GM12878 (cell line): Measurements from ENCODE around the gene GALR3. TPM values are rescaled to one million over a fixed set of nuclear protein-coding genes. Genes with fewer than 3 reads are reported as not detected.

Experiments
- ASH2L ChIP-seq: fragments of 300-600, 200-600 bp; sonication (generic); IDR thresholded peaks from 2 replicates; pipeline ENCODE4 v1.6.1; 2017; ENCODE audit warnings: low read depth, mild to moderate bottlenecking, borderline replicate concordance
- ATF2 ChIP-seq: IDR thresholded peaks from 2 replicates; pipeline ENCODE4 v1.6.1; 2012; ENCODE audit warnings: low read length, inconsistent platforms
- BCL11A ChIP-seq: IDR thresholded peaks from 2 replicates; pipeline ENCODE4 v1.6.1; 2011; ENCODE audit warnings: low read depth, low read length
- CHD1 ChIP-seq: IDR thresholded peaks from 2 replicates; pipeline ENCODE4 v1.6.1; 2012; ENCODE audit warnings: low read depth, low read length, improper control_type of control experiment
- CHD4 ChIP-seq: fragments of 200-600 bp; sonication (generic); IDR thresholded peaks from 2 replicates; pipeline ENCODE4 v1.6.1; 2016; ENCODE audit warnings: mild to moderate bottlenecking
- ETV6 ChIP-seq, 2 experiments: fragments of 450-650 bp in 1 of 2; IDR thresholded peaks in 1 of 2; conservative IDR thresholded peaks in 1 of 2; 2 replicates each; pipeline ENCODE4 v1.6.1; 2014; ENCODE audit warnings: antibody characterized with exemption in 1 of 2, borderline replicate concordance in 1 of 2, low read depth in 1 of 2, mild to moderate bottlenecking in 1 of 2, moderate library complexity in 1 of 2
- EZH2 ChIP-seq: IDR thresholded peaks from 2 replicates; pipeline ENCODE4 v1.6.1; 2012; ENCODE audit warnings: low read depth, mild to moderate bottlenecking, control low read depth, inconsistent platforms, low read length, borderline replicate concordance; ENCODE audit not compliant: control insufficient read depth
- FOXK2 ChIP-seq: fragments of 450-650 bp; IDR thresholded peaks from 2 replicates; pipeline ENCODE4 v1.6.1; 2017; ENCODE audit warnings: mild to moderate bottlenecking, moderate library complexity
- GABPA ChIP-seq: IDR thresholded peaks from 2 replicates; pipeline ENCODE4 v1.6.1; 2014; ENCODE audit warnings: antibody characterized with exemption, low read depth, mild to moderate bottlenecking, inconsistent platforms
- HCFC1 ChIP-seq: fragments of 150-350 bp; IDR thresholded peaks from 2 replicates; pipeline ENCODE4 v1.6.1; 2014; ENCODE audit warnings: low read length
- HDAC2 ChIP-seq: fragments of 200-600 bp; sonication (generic); IDR thresholded peaks from 2 replicates; pipeline ENCODE4 v1.6.1; 2017
- HSF1 ChIP-seq: fragments of 150-350 bp; IDR thresholded peaks from 2 replicates; pipeline ENCODE4 v1.6.1; 2014; ENCODE audit warnings: mild to moderate bottlenecking, low read depth, low read length
- IKZF2 ChIP-seq, 2 experiments: fragments of 450-650 bp; IDR thresholded peaks; 2 replicates each; pipeline ENCODE4 v1.6.1; 2017; ENCODE audit warnings: mild to moderate bottlenecking in 2 of 2, moderate library complexity in 2 of 2
- KDM1A ChIP-seq: fragments of 200-600 bp; sonication (generic); IDR thresholded peaks from 2 replicates; pipeline ENCODE4 v1.6.1; 2016; ENCODE audit warnings: borderline replicate concordance
- LARP7 ChIP-seq: fragments of 450-650 bp; IDR thresholded peaks from 2 replicates; pipeline ENCODE4 v1.6.1; 2017; ENCODE audit warnings: mild to moderate bottlenecking
- MTA2 ChIP-seq: fragments of 450-650 bp; IDR thresholded peaks from 2 replicates; pipeline ENCODE4 v1.6.1; 2016; ENCODE audit warnings: low read depth, mild to moderate bottlenecking, moderate library complexity
- MXI1 ChIP-seq: fragments of 150-350 bp; IDR thresholded peaks from 2 replicates; pipeline ENCODE4 v1.6.1; 2011; ENCODE audit warnings: low read depth, mild to moderate bottlenecking, inconsistent platforms, low read length, improper control_type of control experiment
- NR2C1 ChIP-seq: fragments of 450-650 bp; IDR thresholded peaks from 2 replicates; pipeline ENCODE4 v1.6.1; 2017; ENCODE audit warnings: antibody characterized with exemption, mild to moderate bottlenecking, moderate library complexity
- RB1 ChIP-seq: fragments of 450-650 bp; formaldehyde crosslinking; IDR thresholded peaks from 2 replicates; pipeline ENCODE4 v1.6.1; 2017; ENCODE audit warnings: mild to moderate bottlenecking, borderline replicate concordance
- SIN3A ChIP-seq: IDR thresholded peaks from 2 replicates; pipeline ENCODE4 v1.6.1; 2012; ENCODE audit warnings: low read depth, low read length, improper control_type of control experiment
- SMAD1 ChIP-seq: fragments of 450-650 bp; IDR thresholded peaks from 2 replicates; pipeline ENCODE4 v1.6.1; 2018; ENCODE audit warnings: mild to moderate bottlenecking, low read depth; ENCODE audit not compliant: partially characterized antibody
- SMARCA5 ChIP-seq: fragments of 450-650 bp; IDR thresholded peaks from 2 replicates; pipeline ENCODE4 v1.6.1; 2017; ENCODE audit warnings: mild to moderate bottlenecking
- TAF1 ChIP-seq: IDR thresholded peaks from 2 replicates; pipeline ENCODE4 v1.6.1; 2011; ENCODE audit warnings: mild to moderate bottlenecking, low read depth, low read length, borderline replicate concordance
- TCF12 ChIP-seq: IDR thresholded peaks from 2 replicates; pipeline ENCODE4 v1.6.1; 2011; ENCODE audit warnings: low read depth, mild to moderate bottlenecking, low read length
- YY1 ChIP-seq: IDR thresholded peaks from 2 replicates; pipeline ENCODE4 v1.6.1; 2011; ENCODE audit warnings: low read depth, mild to moderate bottlenecking, low read length
- ZBED1 ChIP-seq: IDR thresholded peaks from 2 replicates; pipeline ENCODE4 v1.6.1; 2016; ENCODE audit warnings: borderline replicate concordance
- ZNF592 ChIP-seq: fragments of 450-650 bp; IDR thresholded peaks from 2 replicates; pipeline ENCODE4 v1.6.1; 2017; ENCODE audit warnings: mild to moderate bottlenecking, moderate library complexity
- polyA plus RNA-seq, 11 experiments: library from polyadenylated mRNA; depleted of rRNA in 4 of 11; unstranded in 6 of 11; stranded (reverse) in 5 of 11; fragments of >200 nt; fragmentation: Nextera tagmentation in 4 of 11; fragmentation: Illumina TruSeq in 1 of 11; extraction: Ambion mirVana in 4 of 11; extraction: Trizol in 1 of 11; gene quantifications; 1 replicate in 1 of 11; 2 replicates in 10 of 11; pipeline versions ENCODE4 v1.2.1 to v1.2.3, GENCODE V29; 2011 to 2016; ENCODE audit warnings: inconsistent platforms in 2 of 11, missing spikeins in 2 of 11, low read depth in 1 of 11
- total RNA-seq, 4 experiments: library from RNA; depleted of rRNA in 3 of 4; stranded (reverse); fragments of >200 nt in 3 of 4; fragmentation: Illumina TruSeq in 1 of 4; extraction: Trizol in 1 of 4; gene quantifications; 2 replicates each; pipeline versions ENCODE4 v1.2.1 to v1.2.3, GENCODE V29; 2013 to 2021

The GALR3 gene
- total and polyA plus RNA-seq, 10 of the 15 experiments (the other 5 are each of a cell fraction or from before 2014, with no cell fraction given): not detected

- TF ChIP-seq HCFC1 (peak; percentile 71), BCL11A (no peak), SMAD1 (no peak), MXI1 (peak; percentile 68; the same call in 1 of the 2 replicates), CHD4 (no peak), MTA2 (no peak), ZBED1 (no peak), ATF2 (no peak), EZH2 (no peak), CHD1 (no peak), KDM1A (no peak), HSF1 (no peak), LARP7 (peak; percentile 34; the same call in 1 of the 2 replicates), RB1 (no peak; the same call in 1 of the 2 replicates), ETV6 (conservative IDR thresholded peaks at IDR 0.05 in 1 of 2, IDR thresholded peaks at IDR 0.05 in 1 of 2; ENCODE audit: borderline replicate concordance in 1 of 2, low read depth in 1 of 2) (no peak), TAF1 (peak; percentile 90), HDAC2 (no peak), SIN3A (no peak; the same call in 1 of the 2 replicates), ZNF592 (peak; percentile 98), ASH2L (no peak), GABPA (peak; percentile 92), YY1 (peak; percentile 97), IKZF2 (IDR thresholded peaks at IDR 0.05) (peak; percentile 77 to 78), NR2C1 (peak; percentile 74), TCF12 (no peak), SMARCA5 (0 out of 2 replicates have a peak, but pooled peaks have one; percentile 50), FOXK2 (no peak; the same call in 1 of the 2 replicates)
These were observed 26.0 kb downstream of the GALR3 start, which contains the start of gene EIF3L (continued) for GRCh38 chr22:37849089-37849751.
